ENCODE results near the gene CIITA. TPM values are rescaled to one million over a fixed set of nuclear protein-coding genes. Genes with fewer than 3 reads are reported as not detected.

CIITA gene
- total RNA-seq, 1 experiment from 2014 or later = not detected

DNA sequence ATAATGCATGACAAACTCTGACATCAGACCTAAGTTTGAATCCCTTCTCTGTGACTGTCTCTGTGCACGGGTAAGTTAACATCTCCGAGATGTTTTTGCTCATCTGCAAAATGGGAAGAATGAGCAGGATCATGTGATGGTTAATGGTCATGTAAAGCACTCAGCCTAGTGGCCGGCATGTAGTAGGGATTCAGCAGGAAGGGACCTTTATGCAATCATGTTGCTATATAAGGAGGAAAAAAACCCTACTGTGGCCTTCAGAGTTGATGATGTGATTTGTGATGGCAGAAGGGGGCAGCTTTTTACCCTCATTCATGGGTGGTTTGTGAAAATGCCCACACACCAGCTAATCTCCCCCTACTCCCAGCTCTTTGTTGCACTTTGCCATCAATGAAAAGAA lies 91.5 kb downstream of the CIITA start:
- Histone ChIP-seq H3K9me3 (ENCODE audit: control insufficient read depth, low read depth, low read length) (no peaks in the 10 kb centered on the region), H3K4me1 (ENCODE audit: insufficient read depth, low read length) (no peaks in the 10 kb centered on the region), H3T11ph (ENCODE audit: low read length) (no peak overlapping the region), H3K18ac (ENCODE audit: insufficient read length, low read depth, low read length) (no peak overlapping the region), H2BK20ac (ENCODE audit: low read depth, low read length, poor library complexity, severe bottlenecking) (no peak overlapping the region), H3K4ac (ENCODE audit: low read depth, low read length) (no peak overlapping the region), H2BK12ac (ENCODE audit: insufficient read length, low read depth, low read length) (no peak overlapping the region), H4K5ac (ENCODE audit: insufficient read length, low read depth, low read length) (no peak overlapping the region), H2BK5ac (ENCODE audit: insufficient read length, low read length) (no peak overlapping the region), H4K91ac (ENCODE audit: insufficient read length, low read depth, low read length) (no peak overlapping the region), H3K23ac (ENCODE audit: insufficient read length, low read depth, low read length) (no peak overlapping the region), H3K4me2 (ENCODE audit: insufficient read depth, insufficient read length, low read length) (no peak overlapping the region), H3K23me2 (ENCODE audit: insufficient read length, low read depth, low read length, poor library complexity, severe bottlenecking) (no peaks in the 10 kb centered on the region), H3K79me1 (ENCODE audit: insufficient read depth, low read depth, low read length, poor library complexity, severe bottlenecking) (no peaks in the 10 kb centered on the region), H3K79me2 (ENCODE audit: insufficient read depth, low read length) (no peaks in the 10 kb centered on the region), H3K27me3 (ENCODE audit: insufficient read depth, low read length) (no peaks in the 10 kb centered on the region), H4K8ac (replicated peaks; ENCODE audit: insufficient read length, low read depth, low read length) (no peak overlapping the region), H3K27ac (ENCODE audit: insufficient read length, low read depth, low read length) (no peak overlapping the region), H3K9ac (ENCODE audit: extremely low read depth, insufficient read length, low read length) (no peak overlapping the region), H4K20me1 (ENCODE audit: control insufficient read depth, insufficient read depth, insufficient read length) (no peaks in the 10 kb centered on the region), H3K14ac (ENCODE audit: insufficient read depth, low read length) (no peak overlapping the region), H2AFZ (ENCODE audit: low read length) (no peak overlapping the region), H2BK15ac (ENCODE audit: low read depth, low read length) (no peak overlapping the region), H3K56ac (ENCODE audit: insufficient read length, low read depth, low read length) (no peak overlapping the region), H2BK120ac (ENCODE audit: low read depth, low read length, poor library complexity, severe bottlenecking) (no peak overlapping the region), H2AK5ac (ENCODE audit: insufficient read length, low read length) (no peak overlapping the region)
- no peak overlapping the region; a peak in 1 of 7 replicates for H3K27ac Mint-ChIP-seq
- peaks cover 0 to 17% (median 15%) of the 10 kb centered on the region in 3 experiments; a peak in 4 of 7 replicates for H3K36me3 Mint-ChIP-seq (ENCODE audit: insufficient read depth in 1 of 3, low read depth in 3 of 3)
- no CpG with 5 or more reads among the region's 3 CpGs for WGBS (ENCODE audit: extremely low coverage, insufficient read length, low lambda C conversion rate)
- H3K27me3 Mint-ChIP-seq (ENCODE audit: low read depth) = no peaks in the 10 kb centered on the region; the same call in 1 of the 2 replicates
- no peak overlapping the region for H3K4me3 Mint-ChIP-seq
- TF ChIP-seq, protein P1, sequence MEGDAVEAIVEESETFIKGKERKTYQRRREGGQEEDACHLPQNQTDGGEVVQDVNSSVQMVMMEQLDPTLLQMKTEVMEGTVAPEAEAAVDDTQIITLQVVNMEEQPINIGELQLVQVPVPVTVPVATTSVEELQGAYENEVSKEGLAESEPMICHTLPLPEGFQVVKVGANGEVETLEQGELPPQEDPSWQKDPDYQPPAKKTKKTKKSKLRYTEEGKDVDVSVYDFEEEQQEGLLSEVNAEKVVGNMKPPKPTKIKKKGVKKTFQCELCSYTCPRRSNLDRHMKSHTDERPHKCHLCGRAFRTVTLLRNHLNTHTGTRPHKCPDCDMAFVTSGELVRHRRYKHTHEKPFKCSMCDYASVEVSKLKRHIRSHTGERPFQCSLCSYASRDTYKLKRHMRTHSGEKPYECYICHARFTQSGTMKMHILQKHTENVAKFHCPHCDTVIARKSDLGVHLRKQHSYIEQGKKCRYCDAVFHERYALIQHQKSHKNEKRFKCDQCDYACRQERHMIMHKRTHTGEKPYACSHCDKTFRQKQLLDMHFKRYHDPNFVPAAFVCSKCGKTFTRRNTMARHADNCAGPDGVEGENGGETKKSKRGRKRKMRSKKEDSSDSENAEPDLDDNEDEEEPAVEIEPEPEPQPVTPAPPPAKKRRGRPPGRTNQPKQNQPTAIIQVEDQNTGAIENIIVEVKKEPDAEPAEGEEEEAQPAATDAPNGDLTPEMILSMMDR (conservative IDR thresholded peaks at IDR 0.05) = no peak
- DNase-seq = no peak
- peaks cover 7 to 10% of the 10 kb centered on the region in 2 experiments for H3K4me1 Mint-ChIP-seq
- H3K9me3 Mint-ChIP-seq = no peaks in the 10 kb centered on the region
